H9 (cell line): ENCODE data around the gene RARS1. TPM values are rescaled to one million over a fixed set of nuclear protein-coding genes. Genes with fewer than 3 reads are reported as not detected.

Source experiments
- DNase-seq: peaks from one replicate; pipeline ENCODE4 v3.0.0-alpha.2; 2017
- H2AFZ ChIP-seq: one replicate; pipeline ENCODE4 v1.6.1; 2013; ENCODE audit warnings: mild to moderate bottlenecking, low read length, control low read depth, moderate library complexity
- H2AK5ac ChIP-seq: 2 replicates; pipeline ENCODE4 v1.6.1; 2013; ENCODE audit warnings: low read length, control low read depth, mixed read lengths; ENCODE audit not compliant: insufficient read length
- H2BK120ac ChIP-seq: one replicate; pipeline ENCODE4 v1.6.1; 2013; ENCODE audit warnings: low read depth, mild to moderate bottlenecking, low read length, control low read depth, inconsistent platforms; ENCODE audit not compliant: poor library complexity, severe bottlenecking
- H2BK12ac ChIP-seq: 2 replicates; pipeline ENCODE4 v1.6.1; 2013; ENCODE audit warnings: low read length, control low read depth, mixed read lengths, low read depth; ENCODE audit not compliant: insufficient read length
- H2BK15ac ChIP-seq: 2 replicates; pipeline ENCODE4 v1.6.1; 2013; ENCODE audit warnings: low read depth, low read length, control low read depth
- H2BK20ac ChIP-seq: one replicate; pipeline ENCODE4 v1.6.1; 2013; ENCODE audit warnings: low read depth, mild to moderate bottlenecking, low read length, control low read depth, inconsistent platforms; ENCODE audit not compliant: poor library complexity, severe bottlenecking
- H2BK5ac ChIP-seq: 2 replicates; pipeline ENCODE4 v1.6.1; 2013; ENCODE audit warnings: low read length, control low read depth, mixed read lengths; ENCODE audit not compliant: insufficient read length
- H3K14ac ChIP-seq: 2 replicates; pipeline ENCODE4 v1.6.1; 2013; ENCODE audit warnings: low read length, control low read depth; ENCODE audit not compliant: insufficient read depth
- H3K18ac ChIP-seq: 2 replicates; pipeline ENCODE4 v1.6.1; 2013; ENCODE audit warnings: low read depth, mild to moderate bottlenecking, mixed read lengths, low read length, control low read depth; ENCODE audit not compliant: insufficient read length
- H3K23ac ChIP-seq: 2 replicates; pipeline ENCODE4 v1.6.1; 2013; ENCODE audit warnings: low read length, control low read depth, mixed read lengths, low read depth; ENCODE audit not compliant: insufficient read length
- H3K23me2 ChIP-seq: 2 replicates; pipeline ENCODE4 v1.6.1; 2013; ENCODE audit warnings: low read depth, mild to moderate bottlenecking, mixed read lengths, low read length, control low read depth; ENCODE audit not compliant: insufficient read length, poor library complexity, severe bottlenecking
- H3K27ac ChIP-seq: 2 replicates; pipeline ENCODE4 v1.5.1; 2013; ENCODE audit warnings: low read length, control low read depth, mixed read lengths, low read depth; ENCODE audit not compliant: insufficient read length
- H3K27me3 ChIP-seq: 2 replicates; pipeline ENCODE4 v1.6.1; 2013; ENCODE audit warnings: low read length, control low read depth, inconsistent platforms; ENCODE audit not compliant: insufficient read depth
- H3K4ac ChIP-seq: 2 replicates; pipeline ENCODE4 v1.6.1; 2013; ENCODE audit warnings: low read depth, mild to moderate bottlenecking, control low read depth, inconsistent platforms, low read length, moderate library complexity
- H3K4me1 ChIP-seq: 2 replicates; pipeline ENCODE4 v1.6.1; 2013; ENCODE audit warnings: low read length, control low read depth, inconsistent platforms; ENCODE audit not compliant: insufficient read depth
- H3K4me2 ChIP-seq: 2 replicates; pipeline ENCODE4 v1.6.1; 2013; ENCODE audit warnings: low read length, control low read depth, mixed read lengths; ENCODE audit not compliant: insufficient read length, insufficient read depth
- H3K56ac ChIP-seq: 2 replicates; pipeline ENCODE4 v1.6.1; 2013; ENCODE audit warnings: low read depth, mild to moderate bottlenecking, mixed read lengths, low read length, control low read depth; ENCODE audit not compliant: insufficient read length
- H3K79me1 ChIP-seq: 2 replicates; pipeline ENCODE4 v1.6.1; 2013; ENCODE audit warnings: low read depth, mild to moderate bottlenecking, moderate library complexity, low read length, control low read depth, inconsistent platforms; ENCODE audit not compliant: insufficient read depth, poor library complexity, severe bottlenecking
- H3K79me2 ChIP-seq: 2 replicates; pipeline ENCODE4 v1.6.1; 2013; ENCODE audit warnings: low read length, control low read depth, inconsistent platforms; ENCODE audit not compliant: insufficient read depth
- H3K9ac ChIP-seq: 2 replicates; pipeline ENCODE4 v1.6.1; 2013; ENCODE audit warnings: low read length, control low read depth, mixed read lengths; ENCODE audit not compliant: insufficient read length; ENCODE audit errors: extremely low read depth
- H3K9me3 ChIP-seq: one replicate; pipeline ENCODE4 v1.6.1; 2013; ENCODE audit warnings: low read depth, low read length, inconsistent platforms; ENCODE audit not compliant: control insufficient read depth
- H3T11ph ChIP-seq: one replicate; pipeline ENCODE4 v1.6.1; 2013; ENCODE audit warnings: mild to moderate bottlenecking, low read length, control low read depth, inconsistent platforms
- H4K20me1 ChIP-seq: one replicate; pipeline ENCODE4 v1.6.1; 2013; ENCODE audit not compliant: control insufficient read depth, insufficient read length, insufficient read depth
- H4K5ac ChIP-seq: 2 replicates; pipeline ENCODE4 v1.6.1; 2013; ENCODE audit warnings: low read depth, mild to moderate bottlenecking, mixed read lengths, low read length, control low read depth; ENCODE audit not compliant: insufficient read length
- H4K8ac ChIP-seq: replicated peaks from 2 replicates; pipeline ENCODE4 v1.6.1; 2013; ENCODE audit warnings: low read length, control low read depth, mixed read lengths, low read depth; ENCODE audit not compliant: insufficient read length
- H4K91ac ChIP-seq: 2 replicates; pipeline ENCODE4 v1.6.1; 2013; ENCODE audit warnings: low read depth, mild to moderate bottlenecking, moderate library complexity, mixed read lengths, low read length, control low read depth; ENCODE audit not compliant: insufficient read length
- H3K27ac Mint-ChIP-seq, 3 experiments: 2 replicates in 2 of 3; 3 replicates in 1 of 3; pipeline ENCODE4 v1.8.0; 2020 to 2021; ENCODE audit warnings: mixed read lengths in 3 of 3, mild to moderate bottlenecking in 1 of 3, moderate library complexity in 1 of 3
- H3K27me3 Mint-ChIP-seq: 2 replicates; pipeline ENCODE4 v1.8.0; 2021; ENCODE audit warnings: low read depth, mild to moderate bottlenecking, moderate library complexity, mixed read lengths
- H3K36me3 Mint-ChIP-seq, 3 experiments: 2 replicates in 2 of 3; 3 replicates in 1 of 3; pipeline ENCODE4 v1.8.0; 2020 to 2021; ENCODE audit warnings: low read depth in 3 of 3, mixed read lengths in 3 of 3; ENCODE audit not compliant: insufficient read depth in 1 of 3
- H3K4me1 Mint-ChIP-seq, 2 experiments: 2 replicates each; pipeline ENCODE4 v1.8.0; 2020; ENCODE audit warnings: mixed read lengths in 2 of 2
- H3K4me3 Mint-ChIP-seq, 2 experiments: 2 replicates in 1 of 2; 3 replicates in 1 of 2; pipeline ENCODE4 v1.8.0; 2020 to 2021; ENCODE audit warnings: mild to moderate bottlenecking in 2 of 2, mixed read lengths in 2 of 2, moderate library complexity in 1 of 2
- H3K9me3 Mint-ChIP-seq, 2 experiments: 2 replicates in 1 of 2; 3 replicates in 1 of 2; pipeline ENCODE4 v1.8.0; 2020; ENCODE audit warnings: mild to moderate bottlenecking in 2 of 2, mixed read lengths in 2 of 2, moderate library complexity in 1 of 2
- total RNA-seq: library from RNA; stranded (reverse); gene quantifications from 2 replicates; pipeline ENCODE4 v1.2.1, GENCODE V29; 2021
- TF ChIP-seq, protein P1 (sequence below): fragments of 200-600 bp; sonication (generic); conservative IDR thresholded peaks from 3 replicates; pipeline ENCODE4 v1.8.0; 2021; ENCODE audit warnings: antibody characterized with exemption, mild to moderate bottlenecking

The RARS1 gene
- total RNA-seq, 1 experiment from 2014 or later = 108 TPM

DNA sequence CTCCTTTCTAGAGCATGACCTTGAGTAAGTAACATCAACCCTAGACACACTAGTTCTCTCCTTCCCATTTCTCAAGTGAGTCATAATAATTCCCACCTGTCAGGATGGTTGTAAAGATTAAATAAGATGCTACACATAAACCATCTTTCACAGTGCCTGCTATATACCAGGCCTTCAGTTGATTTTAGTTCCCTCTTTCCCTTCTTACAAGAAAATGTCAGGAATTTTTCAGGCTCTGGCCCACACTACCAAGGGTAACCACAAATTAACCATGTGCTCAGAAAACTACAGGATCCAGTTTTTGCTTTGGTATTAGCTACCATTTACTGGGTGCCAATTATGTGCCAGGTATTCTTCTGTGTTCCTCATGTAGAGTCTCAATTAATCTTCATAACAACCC, 42.7 kb upstream of the RARS1 start:
- no peak overlapping the region for H3K9ac ChIP-seq
- no peaks in the 10 kb centered on the region for H3K23me2 ChIP-seq
- H4K8ac ChIP-seq = no peak overlapping the region
- no peaks in the 10 kb centered on the region for H3K9me3 ChIP-seq
- H2BK5ac ChIP-seq = no peak overlapping the region
- H4K91ac ChIP-seq = no peak overlapping the region
- no peaks in the 10 kb centered on the region for H3K4me1 ChIP-seq
- H3K79me2 ChIP-seq = no peaks in the 10 kb centered on the region
- H2BK12ac ChIP-seq = no peak overlapping the region
- no peak overlapping the region for H3K27ac ChIP-seq
- H4K5ac ChIP-seq = no peak overlapping the region
- no peaks in the 10 kb centered on the region; the same call in 1 of the 2 replicates for H3K27me3 Mint-ChIP-seq
- no peak overlapping the region for H3K23ac ChIP-seq
- no peak overlapping the region for H3K56ac ChIP-seq
- no peak overlapping the region for H2BK15ac ChIP-seq
- no peak overlapping the region for H3K14ac ChIP-seq
- H3K27ac Mint-ChIP-seq = no peak overlapping the region
- no peaks in the 10 kb centered on the region for H3K79me1 ChIP-seq
- no peaks in the 10 kb centered on the region for H3K4me1 Mint-ChIP-seq
- H2AFZ ChIP-seq = no peak overlapping the region
- H3K4ac ChIP-seq = no peak overlapping the region
- TF ChIP-seq, protein P1, sequence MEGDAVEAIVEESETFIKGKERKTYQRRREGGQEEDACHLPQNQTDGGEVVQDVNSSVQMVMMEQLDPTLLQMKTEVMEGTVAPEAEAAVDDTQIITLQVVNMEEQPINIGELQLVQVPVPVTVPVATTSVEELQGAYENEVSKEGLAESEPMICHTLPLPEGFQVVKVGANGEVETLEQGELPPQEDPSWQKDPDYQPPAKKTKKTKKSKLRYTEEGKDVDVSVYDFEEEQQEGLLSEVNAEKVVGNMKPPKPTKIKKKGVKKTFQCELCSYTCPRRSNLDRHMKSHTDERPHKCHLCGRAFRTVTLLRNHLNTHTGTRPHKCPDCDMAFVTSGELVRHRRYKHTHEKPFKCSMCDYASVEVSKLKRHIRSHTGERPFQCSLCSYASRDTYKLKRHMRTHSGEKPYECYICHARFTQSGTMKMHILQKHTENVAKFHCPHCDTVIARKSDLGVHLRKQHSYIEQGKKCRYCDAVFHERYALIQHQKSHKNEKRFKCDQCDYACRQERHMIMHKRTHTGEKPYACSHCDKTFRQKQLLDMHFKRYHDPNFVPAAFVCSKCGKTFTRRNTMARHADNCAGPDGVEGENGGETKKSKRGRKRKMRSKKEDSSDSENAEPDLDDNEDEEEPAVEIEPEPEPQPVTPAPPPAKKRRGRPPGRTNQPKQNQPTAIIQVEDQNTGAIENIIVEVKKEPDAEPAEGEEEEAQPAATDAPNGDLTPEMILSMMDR = no peak
- no peaks in the 10 kb centered on the region for H4K20me1 ChIP-seq
- no peaks in the 10 kb centered on the region for H3K27me3 ChIP-seq
- no peak for DNase-seq
- peaks cover 13 to 42% (median 31%) of the 10 kb centered on the region in 3 experiments; a peak in 5 of 7 replicates for H3K36me3 Mint-ChIP-seq
- H2AK5ac ChIP-seq = no peak overlapping the region
- H3T11ph ChIP-seq = no peak overlapping the region
- no peak overlapping the region for H3K4me2 ChIP-seq
- no peak overlapping the region for H2BK20ac ChIP-seq
- no peak overlapping the region for H2BK120ac ChIP-seq
- no peak overlapping the region for H3K18ac ChIP-seq
- no peak overlapping the region for H3K4me3 Mint-ChIP-seq
- H3K9me3 Mint-ChIP-seq = no peaks in the 10 kb centered on the region
